Measurements from ENCODE around the gene GLI1. TPM values are rescaled to one million over a fixed set of nuclear protein-coding genes. Genes with fewer than 3 reads are reported as not detected.

The GLI1 gene
- total RNA-seq, 4 donors from 2014 or later: 0.17 to 0.98 (median 0.84) TPM; not detected in 1

GRCh38 chr12:57458665-57459054 is 925 bp upstream of the GLI1 start:
- peaks cover 0 to 28% (median 4%) of the 10 kb centered on the region in 4 donors for H3K27me3 ChIP-seq
- H3K4me1 ChIP-seq: peaks cover 23 to 44% (median 40%) of the 10 kb centered on the region in 4 donors
- WGBS: 25% methylated on average over 3 of the region's 3 CpGs
- no peaks in the 10 kb centered on the region for H3K36me3 ChIP-seq
- no peak for DNase-seq (ENCODE audit: extremely low spot score)
- intact Hi-C loops (cut with DNase I): no loop called here
- H3K27ac ChIP-seq (replicated peaks in 1 of 4): peak overlapping the region; percentile 73 to 87 (median 82)
- no peaks in the 10 kb centered on the region for H3K9me3 ChIP-seq
- H3K4me3 ChIP-seq: peak overlapping the region; percentile 64 to 79 (median 66)
- TF ChIP-seq EP300 (IDR thresholded peaks at IDR 0.05): no peak
- no peak for TF ChIP-seq CTCF (IDR thresholded peaks at IDR 0.05)
- no peak for TF ChIP-seq POLR2A (IDR thresholded peaks at IDR 0.05; ENCODE audit: low read depth)
- TF ChIP-seq POLR2AphosphoS5 (IDR thresholded peaks at IDR 0.05): no peak

- Histone ChIP-seq H3K36me3 (no peaks in the 10 kb centered on the region), H3K9me3 (no peaks in the 10 kb centered on the region), H3K27me3 (peaks cover 0 to 28% (median 4%) of the 10 kb centered on the region in 4 donors), H3K27ac (replicated peaks in 1 of 4) (peak overlapping the region; percentile 73 to 87 (median 82)), H3K4me3 (peak overlapping the region; percentile 64 to 79 (median 66)), H3K4me1 (peaks cover 23 to 44% (median 40%) of the 10 kb centered on the region in 4 donors)
- TF ChIP-seq EP300 (IDR thresholded peaks at IDR 0.05) (no peak), POLR2A (IDR thresholded peaks at IDR 0.05; ENCODE audit: low read depth) (peak; percentile 48), CTCF (IDR thresholded peaks at IDR 0.05) (peak; percentile 95 to 99 (median 96)), POLR2AphosphoS5 (IDR thresholded peaks at IDR 0.05) (peak; percentile 2 to 70)
- intact Hi-C loops (cut with DNase I): no loop called here
- peak; percentile 97 for DNase-seq (ENCODE audit: extremely low spot score)
- WGBS: 1% methylated on average over 14 of the region's 24 CpGs
These were observed 383 bp upstream of the GLI1 start for GRCh38 chr12:57459055-57459749.

- no peak for TF ChIP-seq EP300 (IDR thresholded peaks at IDR 0.05)
- TF ChIP-seq POLR2A (IDR thresholded peaks at IDR 0.05; ENCODE audit: low read depth): no peak
- no peak for TF ChIP-seq CTCF (IDR thresholded peaks at IDR 0.05)
- TF ChIP-seq POLR2AphosphoS5 (IDR thresholded peaks at IDR 0.05): no peak
- H3K36me3 ChIP-seq: no peaks in the 10 kb centered on the region
- 5% methylated on average over 5 of the region's 6 CpGs for WGBS
- H3K27me3 ChIP-seq: peaks cover 0 to 17% (median 4%) of the 10 kb centered on the region in 4 donors
- peak overlapping the region; percentile 64 to 79 (median 66) for H3K4me3 ChIP-seq
- intact Hi-C loops (cut with DNase I): loop anchor here (2.0 kb wide), 1 partner anchor 88 kb away; no protein-coding TSS in a partner anchor
- no peaks in the 10 kb centered on the region for H3K9me3 ChIP-seq
- peak overlapping the region in 2 of 4 donors; percentile 73 to 83 for H3K27ac ChIP-seq (replicated peaks in 1 of 4)
- H3K4me1 ChIP-seq: peaks cover 23 to 44% (median 40%) of the 10 kb centered on the region in 4 donors
- DNase-seq (ENCODE audit: extremely low spot score): no peak
These were observed 841 bp downstream of the GLI1 start for GRCh38 chr12:57460468-57460784.

GRCh38 chr12:57460841-57461275 is 1.3 kb downstream of the GLI1 start:
- no peak for DNase-seq (ENCODE audit: extremely low spot score)
- intact Hi-C loops (cut with DNase I): loop anchor here (2.0 kb wide), 1 partner anchor 88 kb away; no protein-coding TSS in a partner anchor
- Histone ChIP-seq H3K4me3 (peak overlapping the region; percentile 64 to 79 (median 66)), H3K36me3 (no peaks in the 10 kb centered on the region), H3K27ac (replicated peaks in 1 of 4) (peak overlapping the region in 1 of 4 donors; percentile 83), H3K27me3 (peaks cover 0 to 13% (median 4%) of the 10 kb centered on the region in 4 donors), H3K9me3 (no peaks in the 10 kb centered on the region), H3K4me1 (peaks cover 23 to 44% (median 40%) of the 10 kb centered on the region in 4 donors)
- TF ChIP-seq CTCF (IDR thresholded peaks at IDR 0.05) (no peak), POLR2A (IDR thresholded peaks at IDR 0.05; ENCODE audit: low read depth) (no peak), EP300 (IDR thresholded peaks at IDR 0.05) (no peak), POLR2AphosphoS5 (IDR thresholded peaks at IDR 0.05) (no peak)
- WGBS: 3% methylated on average over 9 of the region's 19 CpGs

All from esophagus muscularis mucosa (tissue), 4 donors.